Lung (tissue), 12 donors: ENCODE measurements around the gene CD164L2. TPM values are rescaled to one million over a fixed set of nuclear protein-coding genes. Genes with fewer than 3 reads are reported as not detected.

Experiments used
- ATAC-seq: fragments of 200-7000 bp; cut with Tn5 transposase; one replicate; pipeline ENCODE4 v1.9.1; 2020; ENCODE audit warnings: moderate number of reproducible peaks; ENCODE audit not compliant: insufficient read depth, low FRiP score
- DNase-seq, 3 donors: peaks; one replicate each; pipeline ENCODE4 v3.0.0-alpha.2; 2013 to 2017
- H3K27ac ChIP-seq, 2 donors: one replicate each; pipeline ENCODE4 v1.5.1; 2013; ENCODE audit warnings: mild to moderate bottlenecking in 2 of 2, moderate library complexity in 2 of 2, control low read depth in 1 of 2, inconsistent platforms in 1 of 2, low read depth in 1 of 2, low read length in 1 of 2
- H3K27me3 ChIP-seq, 3 donors: one replicate each; pipeline ENCODE4 v1.5.1; 2013; ENCODE audit warnings: low read length in 2 of 3; ENCODE audit not compliant: control insufficient read depth in 3 of 3, insufficient read depth in 3 of 3
- H3K36me3 ChIP-seq, 4 donors: one replicate each; pipeline ENCODE4 v1.5.1; 2013; ENCODE audit warnings: low read length in 4 of 4, mild to moderate bottlenecking in 1 of 4, moderate library complexity in 1 of 4; ENCODE audit not compliant: control insufficient read depth in 4 of 4, insufficient read depth in 4 of 4
- H3K4me1 ChIP-seq, 5 donors: one replicate each; pipeline ENCODE4 v1.5.1; 2013; ENCODE audit warnings: low read length in 5 of 5, mild to moderate bottlenecking in 2 of 5, moderate library complexity in 1 of 5; ENCODE audit not compliant: control insufficient read depth in 5 of 5, insufficient read depth in 5 of 5
- H3K4me3 ChIP-seq: one replicate; pipeline ENCODE4 v1.5.1; 2013; ENCODE audit warnings: mild to moderate bottlenecking, control low read depth, moderate library complexity
- H3K9ac ChIP-seq, 2 donors: one replicate each; pipeline ENCODE4 v1.5.1; 2013; ENCODE audit warnings: low read length in 2 of 2, control low read depth in 1 of 2; ENCODE audit not compliant: insufficient read depth in 1 of 2
- H3K9me3 ChIP-seq, 4 donors: one replicate each; pipeline ENCODE4 v1.5.1; 2013; ENCODE audit warnings: low read length in 3 of 4, mild to moderate bottlenecking in 1 of 4, moderate library complexity in 1 of 4; ENCODE audit not compliant: control insufficient read depth in 4 of 4, insufficient read depth in 3 of 4
- WGBS, 2 donors: extraction: QIAGEN DNeasy Blood & Tissue Kit; methylation state at CpG; one replicate each; pipeline ENCODE4 v1.1.7; 2013; 5-methylcytosine and 5-hydroxymethylcytosine counted together
- polyA plus RNA-seq, 2 donors: library from polyadenylated mRNA; stranded (reverse); fragments of 200-250 nt; gene quantifications; one replicate each; pipeline ENCODE4 v1.2.1, GENCODE V29; 2013
- total RNA-seq, 2 donors: library from RNA; depleted of rRNA in 1 of 2; stranded (reverse); fragments of >200 nt in 1 of 2; gene quantifications; one replicate each; pipeline ENCODE4 v1.2.1, GENCODE V29; 2014 to 2021
- TF ChIP-seq, protein P1 (sequence below): IDR thresholded peaks from 2 replicates; pipeline ENCODE4 v1.5.1; 2012; ENCODE audit warnings: mild to moderate bottlenecking; ENCODE audit errors: control extremely low read depth, extremely low read depth
- donor health status: control.
- donor health status: control.
- donor health status: Bipolar disorder and iron deficiency.
- donor health status: healthy.
- donor health status: DM: yes; HTN: yes; CAD: no.

Gene CD164L2
- total and polyA plus RNA-seq, 4 donors, result 6.3 to 19.8 (median 8.9) TPM

DNA sequence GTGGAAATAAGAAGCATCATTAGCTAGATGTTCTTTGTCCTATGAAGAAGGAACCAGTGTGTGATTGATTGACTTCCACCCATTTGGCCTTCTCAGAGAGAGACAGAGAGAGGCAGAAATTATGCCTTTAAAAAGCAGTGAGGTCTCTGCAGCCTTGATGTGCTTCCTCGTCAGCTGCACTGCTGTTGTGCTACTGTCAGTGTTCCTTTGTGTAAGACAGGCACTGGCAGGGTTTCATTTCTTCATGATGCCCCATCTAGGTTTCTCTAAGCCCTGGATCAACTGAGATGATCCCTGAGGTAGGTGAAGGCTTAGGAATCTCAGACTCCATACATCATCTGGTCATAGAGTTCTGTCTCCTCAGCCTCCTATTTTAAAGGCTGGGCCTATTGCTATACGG lies 44.2 kb upstream of the CD164L2 start:
- Histone ChIP-seq H3K27me3 (no peaks in the 10 kb centered on the region), H3K4me3 (no peak overlapping the region), H3K9ac (no peak overlapping the region), H3K36me3 (peaks cover 7 to 19% (median 14%) of the 10 kb centered on the region in 4 donors), H3K27ac (peak overlapping the region; percentile 71 to 84), H3K9me3 (no peaks in the 10 kb centered on the region), H3K4me1 (peaks cover 11 to 39% (median 13%) of the 10 kb centered on the region in 5 donors)
- 36 to 56% methylated on average over 2 of the region's 2 CpGs for WGBS, 2 donors
- DNase-seq (no peak), ATAC-seq (no peak)
- TF ChIP-seq, protein P1, sequence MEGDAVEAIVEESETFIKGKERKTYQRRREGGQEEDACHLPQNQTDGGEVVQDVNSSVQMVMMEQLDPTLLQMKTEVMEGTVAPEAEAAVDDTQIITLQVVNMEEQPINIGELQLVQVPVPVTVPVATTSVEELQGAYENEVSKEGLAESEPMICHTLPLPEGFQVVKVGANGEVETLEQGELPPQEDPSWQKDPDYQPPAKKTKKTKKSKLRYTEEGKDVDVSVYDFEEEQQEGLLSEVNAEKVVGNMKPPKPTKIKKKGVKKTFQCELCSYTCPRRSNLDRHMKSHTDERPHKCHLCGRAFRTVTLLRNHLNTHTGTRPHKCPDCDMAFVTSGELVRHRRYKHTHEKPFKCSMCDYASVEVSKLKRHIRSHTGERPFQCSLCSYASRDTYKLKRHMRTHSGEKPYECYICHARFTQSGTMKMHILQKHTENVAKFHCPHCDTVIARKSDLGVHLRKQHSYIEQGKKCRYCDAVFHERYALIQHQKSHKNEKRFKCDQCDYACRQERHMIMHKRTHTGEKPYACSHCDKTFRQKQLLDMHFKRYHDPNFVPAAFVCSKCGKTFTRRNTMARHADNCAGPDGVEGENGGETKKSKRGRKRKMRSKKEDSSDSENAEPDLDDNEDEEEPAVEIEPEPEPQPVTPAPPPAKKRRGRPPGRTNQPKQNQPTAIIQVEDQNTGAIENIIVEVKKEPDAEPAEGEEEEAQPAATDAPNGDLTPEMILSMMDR, result no peak

DNA sequence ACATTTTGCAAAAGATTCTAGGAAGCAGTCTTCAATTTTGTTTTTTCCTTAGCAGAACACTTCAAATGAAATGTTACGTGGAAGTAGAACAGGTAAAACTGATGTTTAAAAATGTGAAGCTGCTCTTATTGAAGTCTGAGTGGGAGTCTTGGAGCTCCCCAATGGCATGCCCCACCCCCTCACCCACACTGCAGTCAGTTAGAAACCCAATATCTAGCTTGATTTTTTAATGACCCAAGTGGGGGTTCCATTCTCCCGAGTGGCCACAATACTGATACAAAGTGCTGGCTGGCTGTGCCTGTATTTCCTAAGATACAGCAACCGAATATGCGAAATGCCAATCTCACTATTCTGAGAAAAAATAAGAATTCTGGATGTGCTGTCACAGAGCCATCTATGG lies 40.6 kb upstream of the CD164L2 start:
- Histone ChIP-seq H3K4me3 (no peak overlapping the region), H3K27me3 (no peaks in the 10 kb centered on the region), H3K9me3 (no peaks in the 10 kb centered on the region), H3K36me3 (peaks cover 7 to 19% (median 14%) of the 10 kb centered on the region in 4 donors), H3K27ac (no peak overlapping the region), H3K9ac (no peak overlapping the region), H3K4me1 (peaks cover 1 to 24% (median 9%) of the 10 kb centered on the region in 5 donors)
- TF ChIP-seq, protein P1, result no peak
- WGBS, 2 donors, result 82 to 91% methylated on average over 4 of the region's 4 CpGs
- DNase-seq, result no peak
- ATAC-seq, result no peak

DNA sequence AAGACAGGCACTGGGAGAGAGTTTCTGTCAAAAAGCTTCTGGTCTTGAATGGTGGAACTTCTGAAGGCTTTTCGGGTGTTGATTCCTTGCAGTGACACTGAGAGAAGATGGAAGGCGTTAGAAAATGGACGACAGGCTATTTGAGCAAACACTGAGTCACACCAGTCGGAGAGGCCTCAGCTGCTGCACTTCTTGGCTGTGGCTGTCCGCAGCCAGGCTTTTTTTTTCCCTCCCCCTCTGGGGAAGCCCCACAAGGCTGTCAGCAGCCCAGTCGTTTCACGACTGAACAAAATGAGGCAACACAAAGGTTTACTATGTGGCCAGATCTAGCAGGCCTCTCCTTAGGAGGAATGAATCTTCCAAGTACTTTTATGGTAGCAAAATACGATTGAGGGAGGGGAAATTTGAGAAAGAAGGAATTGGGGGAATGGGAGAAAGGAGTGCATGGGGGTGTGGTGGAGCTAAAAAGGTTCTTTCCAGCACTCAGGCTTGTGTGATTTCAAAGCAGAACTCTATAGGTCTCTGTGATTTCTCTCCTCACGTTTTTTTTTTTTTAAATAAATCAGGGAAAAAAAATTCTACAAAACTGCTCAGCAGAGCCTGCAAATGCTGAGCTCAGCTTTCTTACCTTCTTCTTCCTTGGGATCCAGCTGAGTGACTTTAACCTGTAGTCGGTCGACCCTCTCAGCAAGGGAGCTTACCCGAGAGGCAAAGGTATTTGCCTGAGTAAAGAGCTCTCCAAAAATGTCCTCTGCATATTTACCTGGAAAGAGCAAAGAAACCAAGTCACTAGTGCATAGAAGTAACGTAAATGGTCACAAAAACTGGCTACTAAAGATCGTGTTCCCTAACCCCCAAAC lies 35.4 kb upstream of the CD164L2 start:
- Histone ChIP-seq H3K9me3 (no peaks in the 10 kb centered on the region), H3K27me3 (no peaks in the 10 kb centered on the region), H3K9ac (peak overlapping the region in 1 of 2 donors; percentile 58), H3K27ac (peak overlapping the region; percentile 47 to 77), H3K4me3 (no peak overlapping the region), H3K36me3 (peaks cover 26 to 43% (median 33%) of the 10 kb centered on the region in 4 donors), H3K4me1 (peaks cover 5 to 27% (median 18%) of the 10 kb centered on the region in 5 donors)
- TF ChIP-seq, protein P1, result no peak
- peak; percentile 77 to 86 (median 77) for DNase-seq
- WGBS, 2 donors, result 46 to 65% methylated on average over 14 of the region's 14 CpGs
- peak; percentile 94 for ATAC-seq
